SU-DHL-6 (cell line): ENCODE results near the gene MEIS1.

ENCODE experiments used
- H2AFZ ChIP-seq: fragments of 200-600 bp; sonication (generic); 2 replicates; pipeline ENCODE4 v1.6.1; 2014; ENCODE audit warnings: low read depth, mild to moderate bottlenecking, moderate library complexity, mixed read lengths, antibody characterized with exemption, low read length; ENCODE audit not compliant: severe bottlenecking
- H3F3A ChIP-seq: fragments of 200-600 bp; shearing (Covaris generic); 2 replicates; pipeline ENCODE4 v1.6.0; 2016; ENCODE audit warnings: antibody characterized with exemption, mild to moderate bottlenecking; ENCODE audit not compliant: insufficient read depth
- H3K27ac ChIP-seq: fragments of 200-600 bp; sonication (generic); 2 replicates; pipeline ENCODE4 v1.5.1; 2016; ENCODE audit warnings: low read depth, mild to moderate bottlenecking, low read length, moderate library complexity, mixed read lengths
- H3K27me3 ChIP-seq: fragments of 200-600 bp; sonication (generic), shearing (Covaris generic); 2 replicates; pipeline ENCODE4 v1.6.0; 2014; ENCODE audit warnings: mild to moderate bottlenecking, low read length
- H3K36me3 ChIP-seq: fragments of 200-600 bp; sonication (generic); 2 replicates; pipeline ENCODE4 v1.6.1; 2014; ENCODE audit warnings: mild to moderate bottlenecking, low read length, mixed read lengths
- H3K4me2 ChIP-seq: fragments of 300-600, 200-600 bp; shearing (Covaris generic), sonication (generic); 2 replicates; pipeline ENCODE4 v1.6.0; 2014; ENCODE audit warnings: low read length, low read depth, mild to moderate bottlenecking; ENCODE audit not compliant: poor library complexity, severe bottlenecking
- H3K4me3 ChIP-seq: fragments of 200-600 bp; sonication (generic); 2 replicates; pipeline ENCODE4 v1.5.1; 2014; ENCODE audit warnings: antibody characterized with exemption, low read length, mild to moderate bottlenecking, mixed read lengths; ENCODE audit not compliant: insufficient read depth, poor library complexity, severe bottlenecking
- H3K79me2 ChIP-seq: fragments of 200-600 bp; sonication (generic); 2 replicates; pipeline ENCODE4 v1.6.1; 2014; ENCODE audit warnings: mild to moderate bottlenecking, low read length, moderate library complexity; ENCODE audit not compliant: insufficient read depth
- H3K9ac ChIP-seq: fragments of 200-600 bp; sonication (generic); 2 replicates; pipeline ENCODE4 v1.7.0; 2014; ENCODE audit warnings: mild to moderate bottlenecking, low read length
- H3K9me2 ChIP-seq: fragments of 200-600 bp; sonication (generic); replicated peaks from 2 replicates; pipeline ENCODE4 v1.6.1; 2014; ENCODE audit warnings: low read length; ENCODE audit not compliant: insufficient read depth
- H3K9me3 ChIP-seq: fragments of 200-600 bp; sonication (generic); 2 replicates; pipeline ENCODE4 v1.6.1; 2014; ENCODE audit warnings: low read length, mixed read lengths; ENCODE audit not compliant: insufficient read depth
- H4K20me1 ChIP-seq: fragments of 200-600 bp; sonication (generic); 2 replicates; pipeline ENCODE4 v1.6.1; 2014; ENCODE audit warnings: low read depth, mild to moderate bottlenecking, antibody characterized with exemption, low read length, moderate library complexity, mixed read lengths
- EZH2phosphoT487 ChIP-seq: fragments of 200-600 bp; sonication (generic), shearing (Covaris generic); conservative IDR thresholded peaks from 2 replicates; pipeline ENCODE4 v1.6.1; 2018; ENCODE audit warnings: mild to moderate bottlenecking, antibody characterized with exemption, low read length, moderate library complexity, mixed read lengths
- TF ChIP-seq, protein P1 (sequence below): fragments of 200-600 bp; sonication (generic); IDR thresholded peaks from one replicate; pipeline ENCODE4 v1.5.1; 2017; ENCODE audit warnings: antibody characterized with exemption, mild to moderate bottlenecking, low read length, moderate library complexity; ENCODE audit not compliant: insufficient read depth, poor library complexity, severe bottlenecking

MEIS1 gene

DNA sequence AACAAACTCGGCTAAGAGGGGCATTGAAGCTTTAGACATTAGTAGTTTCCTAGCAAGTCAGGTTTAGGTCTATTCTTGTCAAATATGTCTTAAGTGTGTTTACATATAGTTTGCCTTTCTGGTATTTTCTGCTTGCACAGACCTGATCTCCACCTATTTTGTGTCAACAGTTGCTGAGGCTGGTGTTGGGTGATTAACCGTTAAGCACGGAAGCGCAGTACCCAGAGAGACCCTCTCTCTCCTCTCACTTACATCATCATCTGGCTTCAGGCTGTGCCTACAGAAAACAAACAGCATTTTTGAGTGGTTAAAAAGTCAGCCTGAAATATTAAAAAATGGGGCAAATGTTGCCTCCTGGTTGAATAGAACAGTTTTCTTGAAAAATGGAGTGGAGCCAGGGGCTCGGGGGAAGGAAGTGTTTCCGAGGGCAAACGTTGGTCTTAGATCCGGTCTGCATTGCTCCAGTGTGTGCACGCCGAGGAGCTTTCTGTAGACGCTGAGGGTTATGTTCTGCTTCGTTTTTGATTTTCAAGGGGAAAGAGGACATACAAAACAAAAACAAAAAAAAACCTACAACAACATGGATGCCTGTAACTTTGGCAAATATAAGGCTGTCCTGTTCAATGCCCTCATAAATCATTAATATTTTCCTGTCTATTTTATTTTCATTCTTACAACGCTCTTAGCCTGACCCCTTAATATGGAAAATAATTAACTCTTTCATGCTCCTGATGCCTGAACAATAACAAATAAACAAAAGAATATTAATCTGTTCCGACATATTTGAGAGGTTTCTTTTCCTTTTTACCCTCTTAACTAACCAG lies 120.8 kb downstream of the MEIS1 start:
- H3K4me3 ChIP-seq = no peak overlapping the region
- no peaks in the 10 kb centered on the region for H3K9me3 ChIP-seq
- no peak overlapping the region for H2AFZ ChIP-seq
- no peak overlapping the region for H3K9ac ChIP-seq
- H3K9me2 ChIP-seq = no peaks in the 10 kb centered on the region
- no peak overlapping the region for H3K27ac ChIP-seq
- H3K79me2 ChIP-seq = no peaks in the 10 kb centered on the region
- H3K4me2 ChIP-seq = no peak overlapping the region
- 0 out of 2 replicates have a peak, but pooled peaks cover 5% of the 10 kb centered on the region for H3K27me3 ChIP-seq
- TF ChIP-seq EZH2phosphoT487 = no peak
- TF ChIP-seq, protein P1, sequence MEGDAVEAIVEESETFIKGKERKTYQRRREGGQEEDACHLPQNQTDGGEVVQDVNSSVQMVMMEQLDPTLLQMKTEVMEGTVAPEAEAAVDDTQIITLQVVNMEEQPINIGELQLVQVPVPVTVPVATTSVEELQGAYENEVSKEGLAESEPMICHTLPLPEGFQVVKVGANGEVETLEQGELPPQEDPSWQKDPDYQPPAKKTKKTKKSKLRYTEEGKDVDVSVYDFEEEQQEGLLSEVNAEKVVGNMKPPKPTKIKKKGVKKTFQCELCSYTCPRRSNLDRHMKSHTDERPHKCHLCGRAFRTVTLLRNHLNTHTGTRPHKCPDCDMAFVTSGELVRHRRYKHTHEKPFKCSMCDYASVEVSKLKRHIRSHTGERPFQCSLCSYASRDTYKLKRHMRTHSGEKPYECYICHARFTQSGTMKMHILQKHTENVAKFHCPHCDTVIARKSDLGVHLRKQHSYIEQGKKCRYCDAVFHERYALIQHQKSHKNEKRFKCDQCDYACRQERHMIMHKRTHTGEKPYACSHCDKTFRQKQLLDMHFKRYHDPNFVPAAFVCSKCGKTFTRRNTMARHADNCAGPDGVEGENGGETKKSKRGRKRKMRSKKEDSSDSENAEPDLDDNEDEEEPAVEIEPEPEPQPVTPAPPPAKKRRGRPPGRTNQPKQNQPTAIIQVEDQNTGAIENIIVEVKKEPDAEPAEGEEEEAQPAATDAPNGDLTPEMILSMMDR = no peak
- no peaks in the 10 kb centered on the region for H4K20me1 ChIP-seq
- H3F3A ChIP-seq = no peaks in the 10 kb centered on the region
- no peaks in the 10 kb centered on the region for H3K36me3 ChIP-seq

DNA sequence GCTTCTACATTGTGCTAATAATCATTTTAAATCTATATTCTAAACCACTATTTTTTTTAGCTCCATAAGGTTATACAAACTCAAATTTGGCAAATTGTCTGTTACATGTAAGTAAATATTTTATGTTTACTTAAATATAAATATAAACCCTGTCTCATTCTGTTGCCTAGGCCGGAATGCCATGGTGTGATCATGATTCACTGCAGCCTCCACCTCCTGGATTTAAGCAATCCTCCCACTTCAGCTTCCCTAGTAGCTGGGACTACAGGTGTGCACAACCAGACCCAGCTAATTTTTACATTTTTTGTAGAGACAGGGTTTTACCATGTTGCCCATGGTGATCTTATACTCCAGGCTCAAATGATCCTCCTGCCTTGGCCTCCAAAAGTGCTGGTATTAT lies 124.7 kb downstream of the MEIS1 start:
- Histone ChIP-seq H3K9ac (no peak overlapping the region), H4K20me1 (no peaks in the 10 kb centered on the region), H3K36me3 (no peaks in the 10 kb centered on the region), H3K79me2 (no peaks in the 10 kb centered on the region), H3K27me3 (no peaks in the 10 kb centered on the region), H3K27ac (no peak overlapping the region), H3K9me2 (no peaks in the 10 kb centered on the region), H3K9me3 (no peaks in the 10 kb centered on the region), H2AFZ (no peak overlapping the region), H3F3A (no peaks in the 10 kb centered on the region), H3K4me2 (no peak overlapping the region), H3K4me3 (no peak overlapping the region)
- TF ChIP-seq, protein P1 = no peak
- TF ChIP-seq EZH2phosphoT487 = no peak

DNA sequence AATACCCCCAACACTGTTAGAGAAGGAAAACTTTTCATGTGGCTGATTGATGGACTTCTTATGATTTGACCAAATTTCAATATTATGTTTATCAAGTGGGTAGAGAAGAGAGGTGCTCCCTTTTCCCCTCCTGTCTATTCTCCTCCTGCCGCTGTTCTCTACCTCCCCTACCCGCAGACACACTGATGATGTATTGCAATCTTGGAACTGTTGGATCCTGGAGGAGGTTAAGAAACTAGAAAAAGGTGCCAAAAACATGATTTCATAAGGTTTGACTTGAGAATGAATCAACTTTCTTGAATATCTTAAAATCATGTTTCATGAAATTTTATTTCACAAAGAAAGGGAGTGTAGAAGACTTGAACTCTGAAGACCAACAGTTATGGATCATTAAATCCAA lies 125.8 kb downstream of the MEIS1 start:
- H3K4me3 ChIP-seq = no peak overlapping the region
- H3F3A ChIP-seq = no peaks in the 10 kb centered on the region
- H3K9ac ChIP-seq = no peak overlapping the region
- TF ChIP-seq EZH2phosphoT487 = no peak
- TF ChIP-seq, protein P1 = no peak
- H3K79me2 ChIP-seq = no peaks in the 10 kb centered on the region
- no peaks in the 10 kb centered on the region for H3K9me3 ChIP-seq
- no peak overlapping the region for H3K27ac ChIP-seq
- H3K27me3 ChIP-seq = no peaks in the 10 kb centered on the region
- no peak overlapping the region for H3K4me2 ChIP-seq
- no peaks in the 10 kb centered on the region for H3K36me3 ChIP-seq
- no peaks in the 10 kb centered on the region for H4K20me1 ChIP-seq
- H3K9me2 ChIP-seq = no peaks in the 10 kb centered on the region
- no peak overlapping the region for H2AFZ ChIP-seq
